ENCODE measurements around the gene NCBP2L.

GRCh38 chrX:107730298-107730655 lies 47.3 kb upstream of the NCBP2L start:
- TF ChIP-seq EP300 (IDR thresholded peaks at IDR 0.05): no peak
- TF ChIP-seq POLR2A (IDR thresholded peaks at IDR 0.05): no peak

All from ovary (tissue), 1 donor.